Ammon's horn (tissue), 1 donor: ENCODE data around the gene OGFOD3.
"Not testable (repeated sequence)": the region's sequence is repeated elsewhere in the genome, so short reads cannot be mapped to it uniquely, and the experiment has no call there.

Experiments
- DNase-seq: peaks from one replicate; pipeline ENCODE4 v3.0.0-alpha.2; 2016; ENCODE audit warnings: low spot score

The OGFOD3 gene

DNA sequence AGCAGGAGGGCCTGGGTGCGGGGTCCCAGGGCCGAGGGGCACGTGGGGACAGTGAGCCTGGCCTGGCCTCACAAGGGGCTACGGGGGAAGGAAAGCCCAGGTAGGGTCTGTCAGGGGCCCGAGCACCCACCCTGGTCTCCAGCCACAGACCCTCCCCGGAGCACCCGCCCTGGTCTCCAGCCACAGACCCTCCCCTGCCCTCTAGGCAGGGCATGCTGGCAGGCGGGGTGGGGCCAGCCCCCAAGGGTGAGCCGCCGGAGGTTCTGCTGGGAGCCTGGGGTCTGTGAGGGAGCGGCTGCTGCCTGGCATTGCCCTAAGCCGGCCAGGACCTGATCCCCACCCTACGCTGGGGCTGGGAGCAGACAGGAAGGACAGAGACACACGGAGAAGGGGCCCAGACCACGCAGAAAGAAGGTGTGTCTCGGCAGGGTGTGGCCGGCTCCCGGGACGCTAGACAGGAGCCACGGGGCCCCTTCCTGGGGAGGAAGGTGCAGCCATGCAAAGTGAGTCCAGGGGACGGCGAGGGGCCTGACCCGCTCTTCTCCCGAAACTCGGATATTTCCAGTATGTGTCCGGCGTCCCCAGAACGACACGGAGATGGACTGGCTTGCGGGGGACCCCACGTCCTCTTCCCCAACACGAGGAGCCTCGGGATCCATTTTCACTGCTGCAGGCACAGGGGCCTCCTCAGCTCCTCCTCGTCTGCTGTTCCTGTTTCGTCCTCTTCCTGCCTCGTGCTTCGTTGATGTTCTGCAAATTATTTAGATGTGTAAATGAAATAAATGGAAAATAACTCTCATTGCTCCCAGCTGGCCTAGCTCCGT is 31.3 kb downstream of the OGFOD3 start:
- DNase-seq = no peak

DNA sequence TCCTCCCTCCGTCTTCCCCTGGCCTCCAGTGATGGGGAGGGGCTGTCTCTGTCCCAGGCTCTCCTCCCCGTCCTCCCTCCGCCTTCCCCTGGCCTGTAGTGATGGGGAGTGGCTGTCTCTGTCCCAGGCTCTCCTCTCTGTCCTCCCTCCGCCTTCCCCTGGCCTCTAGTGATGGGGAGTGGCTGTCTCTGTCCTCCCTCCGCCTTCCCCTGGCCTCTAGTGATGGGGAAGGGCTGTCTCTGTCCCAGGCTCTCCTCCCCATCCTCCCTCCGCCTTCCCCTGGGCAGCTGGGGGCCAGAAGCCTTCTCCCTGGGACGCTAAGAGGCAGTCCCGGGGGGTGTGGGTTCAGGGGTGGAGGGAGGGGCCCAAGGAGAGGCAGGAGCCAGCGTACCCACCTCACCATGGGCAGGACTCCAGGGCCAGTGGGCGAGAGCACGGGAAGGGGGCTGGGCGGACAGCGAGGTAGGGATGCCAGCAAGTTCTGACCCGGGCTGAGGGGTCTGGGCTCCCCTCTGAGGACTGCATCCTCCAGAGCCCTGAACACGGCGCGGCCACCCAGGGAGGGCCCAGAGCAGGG is 32.0 kb downstream of the OGFOD3 start:
- no peak for DNase-seq

DNA sequence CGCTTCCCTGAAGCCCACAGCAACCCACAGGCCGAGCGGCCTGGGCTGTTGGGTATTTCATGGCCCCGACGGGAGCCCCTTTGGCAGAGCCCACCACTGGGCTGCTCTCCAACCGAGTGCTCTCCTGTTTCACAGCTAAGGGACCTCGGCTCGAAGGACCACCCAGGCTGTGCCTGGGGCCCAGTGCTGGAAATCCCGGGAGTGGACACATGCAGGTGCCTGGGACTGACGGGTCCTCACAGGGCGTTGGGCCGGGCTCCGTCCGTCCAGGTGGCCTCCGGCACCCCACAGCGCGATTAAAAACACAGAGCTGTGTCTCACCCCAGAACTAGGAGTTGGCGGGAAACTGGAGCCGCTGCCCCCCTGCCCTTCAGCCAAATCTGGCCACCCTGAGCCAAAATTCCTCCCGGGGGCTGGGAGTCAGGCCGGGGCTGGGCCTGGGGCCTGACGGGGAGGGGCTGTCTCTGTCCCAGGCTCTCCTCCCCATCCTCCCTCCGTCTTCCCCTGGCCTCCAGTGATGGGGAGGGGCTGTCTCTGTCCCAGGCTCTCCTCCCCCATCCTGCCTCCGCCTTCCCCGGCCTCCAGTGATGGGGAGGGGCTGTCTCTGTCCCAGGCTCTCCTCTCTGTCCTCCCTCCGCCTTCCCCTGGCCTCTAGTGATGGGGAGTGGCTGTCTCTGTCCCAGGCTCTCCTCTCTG is 32.7 kb downstream of the OGFOD3 start:
- DNase-seq = no peak

DNA sequence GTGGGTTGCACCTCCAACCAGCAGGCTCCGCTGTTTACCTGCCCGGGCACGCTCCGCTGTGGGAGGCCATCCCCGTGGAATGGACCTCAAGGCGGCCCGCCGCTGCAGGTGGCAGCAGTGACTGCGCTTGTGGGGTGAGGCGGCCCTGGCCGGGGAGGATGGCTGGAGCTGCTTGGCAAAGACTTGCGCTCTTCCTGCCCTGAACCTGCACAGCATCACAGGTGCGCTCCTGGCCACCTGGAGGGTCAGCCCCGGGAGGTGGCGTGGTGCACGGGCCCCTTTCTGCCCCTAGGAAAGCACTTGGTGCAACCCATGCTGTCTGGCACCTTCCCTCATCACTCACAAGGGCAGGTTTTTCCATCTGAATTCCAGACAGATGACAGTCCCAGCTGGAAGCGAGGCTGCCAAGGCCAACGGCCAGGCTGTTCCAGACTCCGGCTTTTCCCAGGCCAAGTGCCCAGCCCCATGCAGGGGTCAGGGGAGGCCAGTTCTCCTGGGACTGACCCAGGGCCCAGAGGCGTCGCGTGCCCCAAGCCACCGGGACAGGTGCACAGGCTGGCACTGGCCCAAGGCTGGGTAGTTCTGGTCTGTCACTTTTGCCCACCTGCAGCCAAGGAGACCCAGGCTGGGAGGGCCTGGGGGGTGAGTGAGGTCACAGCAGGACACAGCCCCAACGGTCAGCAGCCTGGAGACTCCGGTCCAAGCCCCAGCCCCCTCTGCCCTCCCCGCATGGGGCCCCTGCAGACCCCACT is 33.5 kb downstream of the OGFOD3 start:
- no peak for DNase-seq

DNA sequence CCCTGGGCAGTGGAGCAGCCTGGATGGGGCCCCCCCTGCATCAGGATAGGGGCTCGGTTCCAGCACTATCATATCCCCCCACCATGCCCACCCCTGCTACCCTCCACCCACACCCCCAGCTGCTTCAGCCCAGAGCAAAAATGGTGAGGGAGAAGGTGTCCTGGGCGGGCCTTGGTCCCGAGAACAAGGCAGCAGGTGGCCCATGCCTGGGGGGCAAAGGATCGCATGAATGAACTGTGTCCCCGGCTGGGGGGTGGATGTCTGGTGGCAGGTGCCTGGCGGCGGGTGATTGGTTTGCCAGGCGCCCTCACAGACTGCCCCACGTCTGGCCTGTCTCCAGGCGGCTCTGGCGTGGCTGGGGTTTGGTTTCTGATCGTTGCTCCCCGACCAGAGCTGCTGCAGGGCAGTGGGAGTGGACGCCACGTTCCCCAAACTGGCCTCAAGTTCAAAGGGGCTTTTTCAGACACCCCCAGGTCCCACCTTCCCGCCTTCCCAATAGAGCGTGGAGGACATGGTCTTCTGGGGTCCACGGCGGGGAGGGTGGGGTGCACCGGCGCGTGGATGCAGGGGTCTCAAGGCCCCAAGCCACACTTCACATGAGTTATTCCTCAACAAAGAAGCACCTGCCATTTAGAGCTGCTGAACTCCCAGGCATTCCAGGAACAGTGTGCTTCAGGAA is 34.2 kb downstream of the OGFOD3 start:
- DNase-seq = no peak

DNA sequence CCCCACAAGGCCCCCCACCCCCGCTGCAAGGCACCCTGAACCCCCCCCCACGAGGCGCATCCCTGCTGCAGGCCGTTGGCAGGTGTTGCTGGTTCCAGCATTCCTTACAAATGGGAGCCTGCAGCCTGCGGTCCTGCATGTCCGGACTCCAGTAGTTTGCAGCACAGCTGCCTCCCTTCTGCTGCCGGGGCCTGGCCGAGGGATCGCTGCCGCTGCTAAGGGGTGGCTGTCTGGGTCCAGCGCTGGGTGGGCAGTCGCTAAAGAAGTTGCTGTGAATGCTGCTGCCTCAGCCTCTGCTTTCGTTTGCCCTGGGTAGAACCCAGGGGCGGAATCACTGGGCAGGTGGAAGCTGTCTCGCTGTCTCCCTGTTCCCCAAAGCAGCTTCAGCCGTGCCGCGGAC is 35.0 kb downstream of the OGFOD3 start:
- no peak for DNase-seq

DNA sequence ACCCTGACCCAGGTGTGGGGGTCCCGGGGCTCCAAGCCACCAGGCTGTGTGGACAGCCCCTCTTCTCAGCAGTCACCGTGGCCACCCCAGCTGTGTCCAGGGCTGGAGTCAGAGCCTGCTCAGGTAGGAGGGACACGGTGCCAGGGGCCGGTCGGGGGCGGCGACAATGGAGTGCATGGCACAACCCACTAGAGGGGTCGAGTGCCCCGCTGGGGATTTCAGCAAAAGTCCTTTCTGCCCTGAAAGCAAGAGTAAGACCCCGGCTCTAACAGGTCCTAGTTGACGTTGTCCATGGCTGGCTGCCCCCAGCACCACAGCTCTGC is 35.5 kb downstream of the OGFOD3 start:
- DNase-seq = no peak

DNA sequence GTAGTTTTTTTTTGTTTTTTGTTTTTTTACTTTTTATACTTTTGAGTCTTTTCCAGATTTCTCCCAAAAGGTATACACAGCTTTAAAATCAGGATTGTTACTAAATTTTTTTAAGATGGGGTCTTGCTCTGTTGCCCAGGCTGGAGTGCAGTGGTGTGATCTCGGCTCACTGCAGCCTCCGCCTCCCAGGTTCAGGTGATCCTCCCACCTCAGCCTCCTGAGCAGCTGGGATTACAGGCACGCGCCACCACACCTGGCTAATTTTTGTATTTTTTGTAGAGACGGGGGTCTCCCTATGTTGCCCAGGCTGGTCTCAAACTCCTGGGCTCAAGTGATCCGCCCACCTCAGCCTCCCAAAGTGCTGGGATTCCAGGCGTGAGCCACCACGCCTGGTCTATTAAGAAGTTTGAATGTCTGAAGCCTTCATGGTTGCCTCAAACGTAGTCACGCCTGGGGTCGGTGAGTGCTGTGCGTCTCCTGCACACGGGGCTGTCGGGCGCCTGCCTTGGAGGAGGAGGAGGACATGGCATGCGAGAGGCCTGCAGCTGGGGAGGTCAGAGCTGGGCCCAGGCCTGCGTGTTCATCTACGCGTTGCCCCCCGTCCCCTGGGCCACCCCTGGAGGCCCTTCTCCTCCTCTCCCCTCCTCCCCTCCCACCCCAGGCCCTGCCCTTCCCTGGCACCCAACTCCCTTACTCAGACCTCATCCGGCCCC is 36.0 kb downstream of the OGFOD3 start:
- not testable (repeated sequence) for DNase-seq

DNA sequence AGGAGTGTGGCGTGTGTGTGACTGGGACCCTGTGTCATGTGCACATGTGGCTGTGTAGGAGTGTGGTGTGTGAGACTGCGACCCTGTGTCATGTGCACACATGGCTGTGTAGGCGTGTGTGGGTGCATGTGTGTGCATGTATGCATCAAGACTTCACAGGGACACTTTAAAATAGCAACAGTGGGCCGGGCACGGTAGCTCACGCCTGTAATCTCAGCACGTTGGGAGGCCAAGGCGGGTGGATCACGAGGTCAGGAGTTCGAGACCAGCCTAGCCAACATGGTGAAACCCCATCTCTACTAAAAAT is 36.7 kb downstream of the OGFOD3 start:
- DNase-seq = not testable (repeated sequence)

DNA sequence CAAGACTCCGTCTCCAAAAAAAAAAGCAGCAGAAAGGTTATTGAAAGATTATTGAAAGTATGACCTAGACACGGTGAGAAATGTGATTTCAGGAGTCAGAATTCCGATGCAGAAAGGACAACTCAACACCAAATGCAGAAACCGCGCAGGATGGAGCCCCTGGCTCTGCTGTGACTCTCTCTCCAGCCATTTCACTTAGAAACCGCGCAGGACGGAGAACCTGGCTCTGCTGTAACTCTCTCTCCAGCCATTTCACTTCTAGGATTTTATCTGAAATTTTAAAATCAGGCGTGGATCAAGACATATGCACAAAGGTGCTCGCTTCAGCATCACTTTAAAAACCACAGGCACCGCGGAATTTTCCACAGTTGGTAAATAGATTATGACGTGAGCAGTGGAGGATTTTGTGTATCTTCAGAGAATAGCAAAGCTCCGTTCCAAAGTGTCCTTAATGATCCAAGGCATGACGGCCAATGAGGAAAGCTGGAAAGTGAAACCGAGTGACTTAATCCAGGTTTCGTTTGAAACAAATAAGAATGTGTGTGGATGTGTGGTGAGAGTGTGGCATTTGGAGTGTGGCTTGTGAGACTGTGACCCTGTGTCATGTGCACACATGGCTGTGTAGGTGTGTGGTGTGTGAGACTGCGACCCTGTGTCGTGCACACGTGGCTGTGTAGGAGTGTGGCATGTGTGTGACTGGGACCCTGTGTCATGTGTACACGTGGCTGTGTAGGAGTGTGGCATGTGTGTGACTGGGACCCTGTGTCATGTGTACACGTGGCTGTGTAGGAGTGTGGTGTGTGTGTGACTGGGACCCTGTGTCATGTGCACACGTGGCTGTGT is 37.3 kb downstream of the OGFOD3 start:
- DNase-seq = no peak

DNA sequence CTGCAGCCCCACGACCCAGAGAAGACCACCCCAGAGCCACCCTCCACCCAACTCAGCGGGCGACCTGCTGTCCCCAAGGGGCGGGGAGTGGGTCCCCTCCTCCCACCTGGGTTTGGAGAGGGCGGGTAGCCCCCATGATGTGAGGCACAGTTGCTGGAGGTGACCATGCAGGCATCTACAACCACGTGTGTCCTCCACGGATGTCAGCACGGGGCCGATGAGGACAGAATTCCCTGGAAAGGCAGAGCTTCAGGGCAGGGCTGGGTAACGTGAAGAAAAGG is 39.7 kb downstream of the OGFOD3 start:
- DNase-seq = no peak

DNA sequence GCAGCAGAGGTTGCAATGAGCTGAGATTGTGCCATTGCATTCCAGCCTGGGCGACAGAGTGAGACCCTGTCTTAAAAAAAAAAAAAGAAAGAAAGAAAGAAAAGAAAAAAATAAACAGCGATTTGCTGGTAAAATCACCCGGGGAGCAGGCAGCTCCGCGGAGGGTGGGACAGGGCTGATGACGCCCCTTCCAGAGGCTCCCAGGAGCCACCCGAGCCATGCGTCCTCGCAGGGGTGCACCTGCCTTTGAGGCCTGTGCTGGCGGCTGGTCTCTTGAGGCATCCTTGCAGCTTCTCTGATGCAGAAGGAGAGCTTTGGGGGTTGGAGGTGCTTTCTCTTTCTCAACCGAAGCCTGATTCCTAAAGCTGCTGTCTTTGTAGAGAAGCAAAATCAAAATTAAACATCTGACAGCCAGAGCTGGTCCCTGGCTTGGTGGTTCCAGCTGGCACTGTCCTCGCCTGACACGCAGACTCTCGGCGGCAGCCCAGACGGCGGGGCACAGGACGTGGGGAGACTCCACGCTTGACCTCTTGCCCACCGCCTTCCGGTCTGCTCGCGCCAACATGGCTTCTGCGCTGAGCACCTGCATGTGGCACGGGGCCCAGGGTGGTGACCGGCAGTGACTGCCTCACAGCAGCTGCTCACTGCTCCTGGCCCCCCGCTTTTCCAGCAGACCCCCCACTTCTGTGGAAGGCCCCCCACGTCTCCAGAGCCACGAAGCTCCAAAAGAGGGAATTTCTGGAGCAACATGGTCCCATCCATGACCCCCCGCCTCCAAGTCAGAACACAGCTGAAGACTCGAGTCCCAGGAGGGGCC is 40.3 kb downstream of the OGFOD3 start:
- no peak for DNase-seq

DNA sequence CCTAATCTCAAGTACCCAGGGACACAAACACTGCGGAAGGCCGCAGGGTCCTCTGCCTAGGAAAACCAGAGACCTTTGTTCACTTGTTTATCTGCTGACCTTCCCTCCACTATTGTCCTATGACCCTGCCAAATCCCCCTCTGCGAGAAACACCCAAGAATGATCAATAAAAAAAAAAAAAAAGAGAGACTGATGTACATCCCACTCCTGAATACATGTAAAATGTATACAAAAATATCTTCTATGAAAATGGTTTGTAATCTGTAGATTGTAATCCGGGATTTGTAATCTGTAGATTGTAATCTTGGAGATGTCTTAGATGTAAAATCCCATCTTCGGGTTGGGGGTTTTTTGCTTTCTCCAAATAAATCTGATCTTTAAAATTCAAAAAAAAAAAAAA is 41.1 kb downstream of the OGFOD3 start:
- DNase-seq = not testable (repeated sequence)

DNA sequence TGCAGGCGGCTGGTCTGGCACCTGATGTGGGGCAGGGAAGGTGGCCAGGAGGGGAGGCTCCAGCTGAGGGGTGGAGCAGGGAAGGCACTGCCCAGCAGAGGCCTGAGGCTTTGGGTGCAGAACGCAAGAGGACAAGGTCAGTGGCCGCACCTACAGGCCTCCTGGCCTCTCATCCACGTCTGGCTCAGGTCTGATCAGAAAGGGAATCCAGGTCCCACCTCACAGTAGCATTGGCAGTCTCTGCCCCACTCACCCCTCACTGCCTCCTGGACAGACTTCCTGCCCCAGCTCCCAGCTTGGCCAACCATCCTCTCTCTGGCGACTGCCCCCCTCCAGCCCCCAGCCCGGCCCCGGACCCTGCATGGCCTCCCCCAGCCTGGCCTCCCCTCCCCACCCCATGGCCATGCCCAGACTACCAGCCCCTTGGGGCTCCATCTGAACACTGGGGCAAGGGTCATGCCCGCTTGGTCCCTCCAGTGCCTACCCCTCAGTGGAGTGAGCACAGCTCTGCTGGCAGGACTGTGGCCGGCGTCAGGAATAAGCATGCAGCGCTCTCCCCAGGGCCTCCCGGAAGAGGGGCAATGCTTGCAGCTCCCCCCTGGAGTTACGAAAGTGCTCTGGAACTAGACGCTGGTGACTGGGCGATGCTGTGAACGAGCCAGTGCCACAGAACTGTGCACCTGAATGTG is 42.2 kb downstream of the OGFOD3 start:
- DNase-seq = no peak

DNA sequence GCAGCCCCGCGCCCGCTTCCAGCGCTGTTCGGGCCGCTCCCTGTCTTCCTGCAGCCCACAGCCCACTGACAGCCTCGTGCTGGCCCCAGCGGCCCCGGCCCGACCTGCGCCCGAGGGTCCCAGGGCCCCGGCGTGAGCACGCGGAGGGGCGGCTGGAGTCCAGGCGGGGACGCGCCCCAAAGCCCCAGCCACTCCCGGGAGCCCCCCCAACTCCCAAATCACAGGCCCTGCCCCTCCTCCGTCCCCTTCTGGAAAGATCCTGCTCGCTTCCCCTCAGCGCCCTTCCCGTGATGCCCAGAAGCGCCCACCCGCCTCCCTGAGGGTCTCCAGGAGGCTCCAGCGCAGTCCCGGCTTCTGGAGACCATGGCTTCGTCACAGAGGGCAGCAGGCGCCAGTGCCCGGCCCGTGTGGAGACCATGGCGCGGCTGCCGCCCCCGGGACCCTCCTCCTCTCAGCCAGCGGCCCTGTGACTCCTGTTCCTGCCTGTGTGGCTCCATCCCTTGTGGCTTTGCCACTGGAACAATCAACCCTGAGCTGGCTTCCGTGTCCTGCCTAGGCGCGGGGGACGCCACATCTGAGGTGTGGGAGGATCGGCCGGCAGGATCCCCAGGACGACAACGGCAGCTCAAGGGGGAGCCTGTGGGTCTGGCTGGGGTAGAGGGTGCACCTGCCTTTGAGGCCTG is 42.9 kb downstream of the OGFOD3 start:
- DNase-seq = no peak

DNA sequence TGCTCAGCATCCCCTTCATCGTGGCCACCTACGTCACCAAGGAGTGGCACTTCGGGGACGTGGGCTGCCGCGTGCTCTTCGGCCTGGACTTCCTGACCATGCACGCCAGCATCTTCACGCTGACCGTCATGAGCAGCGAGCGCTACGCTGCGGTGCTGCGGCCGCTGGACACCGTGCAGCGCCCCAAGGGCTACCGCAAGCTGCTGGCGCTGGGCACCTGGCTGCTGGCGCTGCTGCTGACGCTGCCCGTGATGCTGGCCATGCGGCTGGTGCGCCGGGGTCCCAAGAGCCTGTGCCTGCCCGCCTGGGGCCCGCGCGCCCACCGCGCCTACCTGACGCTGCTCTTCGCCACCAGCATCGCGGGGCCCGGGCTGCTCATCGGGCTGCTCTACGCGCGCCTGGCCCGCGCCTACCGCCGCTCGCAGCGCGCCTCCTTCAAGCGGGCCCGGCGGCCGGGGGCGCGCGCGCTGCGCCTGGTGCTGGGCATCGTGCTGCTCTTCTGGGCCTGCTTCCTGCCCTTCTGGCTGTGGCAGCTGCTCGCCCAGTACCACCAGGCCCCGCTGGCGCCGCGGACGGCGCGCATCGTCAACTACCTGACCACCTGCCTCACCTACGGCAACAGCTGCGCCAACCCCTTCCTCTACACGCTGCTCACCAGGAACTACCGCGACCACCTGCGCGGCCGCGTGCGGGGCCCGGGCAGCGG is 43.6 kb downstream of the OGFOD3 start:
- no peak for DNase-seq

DNA sequence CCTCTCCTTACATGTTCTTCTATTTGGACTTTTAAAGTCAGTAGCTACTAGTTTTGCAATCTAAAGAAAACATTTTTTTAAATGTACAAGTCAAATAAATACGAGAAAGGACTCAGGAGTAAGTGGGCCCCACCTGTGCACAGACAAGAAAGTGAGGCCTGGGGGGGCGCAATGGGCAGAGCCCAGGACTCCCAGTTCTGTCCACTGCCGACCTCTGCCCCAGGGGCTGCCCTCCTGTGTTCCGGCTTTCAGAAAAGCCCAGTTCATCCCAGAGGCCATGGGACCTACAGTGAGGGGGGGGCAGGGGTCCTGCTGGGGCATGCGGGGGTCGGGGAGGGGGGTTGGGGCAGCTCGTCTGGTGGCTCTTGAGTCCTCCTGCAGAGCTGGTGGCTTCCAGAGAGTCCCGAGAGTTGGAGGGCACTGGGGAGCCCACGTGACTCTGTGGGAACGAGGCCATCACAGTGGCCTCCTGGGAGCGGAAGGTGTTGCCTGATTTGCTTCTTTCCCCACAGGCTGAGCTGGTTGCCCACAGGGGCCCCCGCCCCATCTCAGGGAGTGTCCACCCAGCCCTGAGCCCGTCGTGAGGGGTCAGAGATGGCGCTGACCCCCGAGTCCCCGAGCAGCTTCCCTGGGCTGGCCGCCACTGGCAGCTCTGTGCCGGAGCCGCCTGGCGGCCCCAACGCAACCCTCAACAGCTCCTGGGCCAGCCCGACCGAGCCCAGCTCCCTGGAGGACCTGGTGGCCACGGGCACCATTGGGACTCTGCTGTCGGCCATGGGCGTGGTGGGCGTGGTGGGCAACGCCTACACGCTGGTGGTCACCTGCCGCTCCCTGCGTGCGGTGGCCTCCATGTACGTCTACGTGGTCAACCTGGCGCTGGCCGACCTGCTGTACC is 44.4 kb downstream of the OGFOD3 start:
- no peak for DNase-seq
